HCT116 (cell line): ENCODE data around the gene DHCR24. TPM values are rescaled to one million over a fixed set of nuclear protein-coding genes. Genes with fewer than 3 reads are reported as not detected.

ENCODE experiments used
- ATAC-seq: fragments of 200-7000 bp; cut with Tn5 transposase; 2 replicates; pipeline ENCODE4 v1.9.1; 2020; ENCODE audit warnings: mild to moderate bottlenecking, moderate library complexity
- BruUV-seq: library from RNA; stranded (reverse); fragments of 400-500 nt; replicated peaks from 2 replicates; lab custom pipeline; 2021; lab: Mats Ljungman, UMichigan
- CTCF ChIA-PET: fragments of 300-600 bp; sonication (Branson Sonifier 250); formaldehyde crosslinking; loops from one replicate; lab custom pipeline; 2021; ENCODE audit warnings: antibody characterized with exemption; lab: Charles Lee
- POLR2A ChIA-PET: fragments of 300-600, 350-600 bp; sonication (Branson Sonifier 250); formaldehyde crosslinking; loops from one replicate; lab custom pipeline; 2021; ENCODE audit warnings: antibody characterized with exemption; lab: Charles Lee
- RAD21 ChIA-PET, 2 experiments: fragments of 300-600 bp; sonication (Branson Sonifier 250); formaldehyde crosslinking; loops; one replicate each; lab custom pipeline; 2023; ENCODE audit warnings: low total read pairs in 2 of 2; ENCODE audit not compliant: uncharacterized antibody in 2 of 2, unreplicated experiment in 2 of 2, low non-redundant PET in 1 of 2; lab: Charles Lee
- DNase-seq: peaks from one replicate; pipeline ENCODE4 v3.0.0-alpha.2; 2010; ENCODE audit warnings: low read depth, low spot score
- H2AFZ ChIP-seq: fragments of 200-600 bp; shearing (Covaris generic), sonication (generic); 2 replicates; pipeline ENCODE4 v1.6.1; 2017; ENCODE audit warnings: low read depth, mixed run types, mixed read lengths, antibody characterized with exemption, low read length; ENCODE audit not compliant: poor library complexity, severe bottlenecking
- H3K27ac ChIP-seq: 2 replicates; pipeline ENCODE4 v1.5.1; 2012; ENCODE audit warnings: low read depth, low read length
- H3K27me3 ChIP-seq: fragments of 200-600 bp; sonication (generic); 2 replicates; pipeline ENCODE4 v1.6.1; 2016; ENCODE audit warnings: mixed run types, low read length, mixed read lengths; ENCODE audit not compliant: insufficient read depth
- H3K36me3 ChIP-seq, 2 experiments: fragments of 200-500 bp in 1 of 2; fragments of 200-600 bp in 1 of 2; sonication (Bioruptor generic) in 1 of 2; sonication (generic) in 1 of 2; 2 replicates each; pipeline versions ENCODE4 v1.5.1 to v1.6.1; 2014 to 2016; ENCODE audit warnings: low read length in 2 of 2, inconsistent platforms in 1 of 2, mixed read lengths in 1 of 2, mixed run types in 1 of 2; ENCODE audit not compliant: insufficient read depth in 2 of 2, control insufficient read depth in 1 of 2
- H3K4me1 ChIP-seq, 2 experiments: fragments of 200-600 bp in 1 of 2; sonication (generic) in 1 of 2; 2 replicates each; pipeline versions ENCODE4 v1.5.1 to v1.6.1; 2012 to 2017; ENCODE audit warnings: low read length in 2 of 2, inconsistent platforms in 1 of 2, mild to moderate bottlenecking in 1 of 2, mixed read lengths in 1 of 2, mixed run types in 1 of 2, moderate library complexity in 1 of 2; ENCODE audit not compliant: insufficient read depth in 2 of 2, control insufficient read depth in 1 of 2
- H3K4me2 ChIP-seq: fragments of 200-600 bp; sonication (generic); 2 replicates; pipeline ENCODE4 v1.6.1; 2017; ENCODE audit warnings: mixed run types, low read length, mixed read lengths
- H3K4me3 ChIP-seq, 2 experiments: fragments of 200-600 bp in 1 of 2; sonication (generic) in 1 of 2; replicated peaks in 1 of 2; 2 replicates each; pipeline ENCODE4 v1.5.1; 2011 to 2016; ENCODE audit warnings: low read length in 2 of 2, control low read depth in 1 of 2, low read depth in 1 of 2, mild to moderate bottlenecking in 1 of 2, mixed read lengths in 1 of 2, mixed run types in 1 of 2
- H3K79me2 ChIP-seq: fragments of 200-600 bp; sonication (generic); 2 replicates; pipeline ENCODE4 v1.6.1; 2017; ENCODE audit warnings: mild to moderate bottlenecking, mixed run types, low read length, moderate library complexity, mixed read lengths; ENCODE audit not compliant: insufficient read depth
- H3K9ac ChIP-seq: fragments of 200-600 bp; sonication (generic); 2 replicates; pipeline ENCODE4 v1.6.1; 2016; ENCODE audit warnings: low read length, mixed read lengths
- H3K9me2 ChIP-seq: fragments of 200-600 bp; sonication (generic), shearing (Covaris generic); 2 replicates; pipeline ENCODE4 v1.6.1; 2017; ENCODE audit warnings: mixed run types, mild to moderate bottlenecking, moderate library complexity; ENCODE audit not compliant: insufficient read depth
- H3K9me3 ChIP-seq, 2 experiments: fragments of 200-500 bp in 1 of 2; fragments of 200-600 bp in 1 of 2; sonication (Bioruptor generic) in 1 of 2; sonication (generic) in 1 of 2; 2 replicates each; pipeline ENCODE4 v1.6.1; 2014 to 2017; ENCODE audit warnings: low read length in 2 of 2, mixed read lengths in 2 of 2, inconsistent platforms in 1 of 2, low read depth in 1 of 2, mild to moderate bottlenecking in 1 of 2, mixed run types in 1 of 2, moderate library complexity in 1 of 2; ENCODE audit not compliant: control insufficient read depth in 1 of 2, insufficient read depth in 1 of 2
- H4K20me1 ChIP-seq: fragments of 200-600 bp; sonication (generic), shearing (Covaris generic); 2 replicates; pipeline ENCODE4 v1.6.1; 2017; ENCODE audit warnings: mixed run types, mild to moderate bottlenecking, moderate library complexity; ENCODE audit not compliant: insufficient read depth
- JUND ChIP-seq: IDR thresholded peaks from 2 replicates; pipeline ENCODE4 v1.6.1; 2012
- POLR2A ChIP-seq: IDR thresholded peaks from 2 replicates; pipeline ENCODE4 v1.7.0; 2011; ENCODE audit warnings: borderline replicate concordance; ENCODE audit not compliant: insufficient read depth, insufficient read length; ENCODE audit errors: extremely low read depth
- SRF ChIP-seq: IDR thresholded peaks from 2 replicates; pipeline ENCODE4 v1.6.1; 2012; ENCODE audit warnings: low read depth
- ZNF274 ChIP-seq: fragments of 200-500 bp; sonication (Bioruptor generic); IDR thresholded peaks from 2 replicates; pipeline ENCODE4 v1.6.1; 2014; ENCODE audit warnings: mild to moderate bottlenecking, low read depth, low read length, inconsistent platforms
- intact Hi-C: fragments of 100-400 bp; cut with micrococcal nuclease; formaldehyde crosslinking; loops from 2 replicates; pipeline ENCODE4 v1.10.0; 2022
- total RNA-seq: library from RNA; stranded (reverse); gene quantifications from one replicate; pipeline ENCODE4 v1.2.1, GENCODE V29; 2021; ENCODE audit not compliant: unreplicated experiment
- TF ChIP-seq, protein P1 (sequence below): IDR thresholded peaks from 2 replicates; pipeline ENCODE4 v1.6.1; 2012; ENCODE audit warnings: low read depth

DHCR24 gene
- total RNA-seq, 1 experiment from 2014 or later: 132 TPM

- intact Hi-C loops: loop anchor here (5.0 kb wide), 1 partner anchor 692 kb away; no protein-coding TSS in a partner anchor
- CTCF ChIA-PET: no interaction called here
Measured at GRCh38 chr1:54814571-54814970, 72.4 kb downstream of the DHCR24 start.

More at GRCh38 chr1:54814571-54814970, 72.4 kb downstream of the DHCR24 start:
- ChIA-PET POLR2A (interaction anchor here (0.6 kb wide), 1 partner anchor 41 kb away, joined by 3 read pairs; no protein-coding TSS in a partner anchor), RAD21 (no interaction called here)
- Histone ChIP-seq H3K36me3 (no peaks in the 10 kb centered on the region), H3K9me3 (no peaks in the 10 kb centered on the region), H4K20me1 (no peaks in the 10 kb centered on the region), H3K27me3 (no peaks in the 10 kb centered on the region), H3K4me1 (peaks cover 0 to 7% of the 10 kb centered on the region in 2 experiments; a peak in 2 of 4 replicates), H3K4me2 (no peak overlapping the region), H3K9me2 (no peaks in the 10 kb centered on the region), H3K9ac (no peak overlapping the region), H3K27ac (no peak overlapping the region), H3K79me2 (no peaks in the 10 kb centered on the region), H3K4me3 (no peak overlapping the region), H2AFZ (no peak overlapping the region)
- BruUV-seq: no TSS peak
- TF ChIP-seq, protein P1, sequence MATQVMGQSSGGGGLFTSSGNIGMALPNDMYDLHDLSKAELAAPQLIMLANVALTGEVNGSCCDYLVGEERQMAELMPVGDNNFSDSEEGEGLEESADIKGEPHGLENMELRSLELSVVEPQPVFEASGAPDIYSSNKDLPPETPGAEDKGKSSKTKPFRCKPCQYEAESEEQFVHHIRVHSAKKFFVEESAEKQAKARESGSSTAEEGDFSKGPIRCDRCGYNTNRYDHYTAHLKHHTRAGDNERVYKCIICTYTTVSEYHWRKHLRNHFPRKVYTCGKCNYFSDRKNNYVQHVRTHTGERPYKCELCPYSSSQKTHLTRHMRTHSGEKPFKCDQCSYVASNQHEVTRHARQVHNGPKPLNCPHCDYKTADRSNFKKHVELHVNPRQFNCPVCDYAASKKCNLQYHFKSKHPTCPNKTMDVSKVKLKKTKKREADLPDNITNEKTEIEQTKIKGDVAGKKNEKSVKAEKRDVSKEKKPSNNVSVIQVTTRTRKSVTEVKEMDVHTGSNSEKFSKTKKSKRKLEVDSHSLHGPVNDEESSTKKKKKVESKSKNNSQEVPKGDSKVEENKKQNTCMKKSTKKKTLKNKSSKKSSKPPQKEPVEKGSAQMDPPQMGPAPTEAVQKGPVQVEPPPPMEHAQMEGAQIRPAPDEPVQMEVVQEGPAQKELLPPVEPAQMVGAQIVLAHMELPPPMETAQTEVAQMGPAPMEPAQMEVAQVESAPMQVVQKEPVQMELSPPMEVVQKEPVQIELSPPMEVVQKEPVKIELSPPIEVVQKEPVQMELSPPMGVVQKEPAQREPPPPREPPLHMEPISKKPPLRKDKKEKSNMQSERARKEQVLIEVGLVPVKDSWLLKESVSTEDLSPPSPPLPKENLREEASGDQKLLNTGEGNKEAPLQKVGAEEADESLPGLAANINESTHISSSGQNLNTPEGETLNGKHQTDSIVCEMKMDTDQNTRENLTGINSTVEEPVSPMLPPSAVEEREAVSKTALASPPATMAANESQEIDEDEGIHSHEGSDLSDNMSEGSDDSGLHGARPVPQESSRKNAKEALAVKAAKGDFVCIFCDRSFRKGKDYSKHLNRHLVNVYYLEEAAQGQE: no peak
- no peak for TF ChIP-seq JUND
- TF ChIP-seq ZNF274: no peak
- no peak for TF ChIP-seq POLR2A
- TF ChIP-seq SRF: no peak
- no peak for ATAC-seq
- DNase-seq: no peak
